ENCODE data around the gene ANKDD1A.
A peak's percentile ranks its signal among the peaks of the same experiment; 100 is the strongest.

ANKDD1A gene

GRCh38 chr15:64883997-64884511, 27.6 kb upstream of the ANKDD1A start (continued):
- peak; percentile 23; the same call in 1 of the 2 replicates for TF ChIP-seq PATZ1 (tag by site-specific recombination; IDR thresholded peaks at IDR 0.05)
- TF ChIP-seq ZNF792 (tag by site-specific recombination; IDR thresholded peaks at IDR 0.05), result no peak
- no peak for TF ChIP-seq ZNF510 (tag by site-specific recombination; IDR thresholded peaks at IDR 0.05; ENCODE audit: insufficient replicate concordance)
- TF ChIP-seq ELK4 (IDR thresholded peaks at IDR 0.05; ENCODE audit: borderline replicate concordance, low read depth, low read length), result no peak
- no peak for TF ChIP-seq ZBTB44 (tag by site-specific recombination; IDR thresholded peaks at IDR 0.05)
- TF ChIP-seq ZXDB (tag by site-specific recombination; IDR thresholded peaks at IDR 0.05), result no peak
- no peak for TF ChIP-seq ZSCAN4 (tag by site-specific recombination; IDR thresholded peaks at IDR 0.05)
- TF ChIP-seq ZBTB8A (tag by site-specific recombination; IDR thresholded peaks at IDR 0.05), result 0 out of 2 replicates have a peak, but pooled peaks have one; percentile 46
- TF ChIP-seq AEBP2 (tag by site-specific recombination; IDR thresholded peaks at IDR 0.05; ENCODE audit: borderline replicate concordance), result no peak
- TF ChIP-seq ZNF777 (tag by site-specific recombination; IDR thresholded peaks at IDR 0.05; ENCODE audit: borderline replicate concordance), result no peak
- no peak for TF ChIP-seq ZNF645 (tag by site-specific recombination; IDR thresholded peaks at IDR 0.05)
- no peak for TF ChIP-seq ZBTB7A (tag by site-specific recombination; IDR thresholded peaks at IDR 0.05; ENCODE audit: low read depth)
- no peak for TF ChIP-seq GLI4 (tag by site-specific recombination; IDR thresholded peaks at IDR 0.05)
- TF ChIP-seq ZNF555 (tag by site-specific recombination; conservative IDR thresholded peaks at IDR 0.05), result no peak
- 0 out of 2 replicates have a peak, but pooled peaks have one; percentile 30 for TF ChIP-seq ZSCAN30 (tag by site-specific recombination; IDR thresholded peaks at IDR 0.05)
- no peak for TF ChIP-seq SALL2 (tag by site-specific recombination; IDR thresholded peaks at IDR 0.05; ENCODE audit: borderline replicate concordance)
- TF ChIP-seq ZNF585B (tag by site-specific recombination; IDR thresholded peaks at IDR 0.05), result no peak
- TF ChIP-seq ZNF747 (tag by site-specific recombination; IDR thresholded peaks at IDR 0.05), result no peak
- TF ChIP-seq ZNF704 (tag by site-specific recombination; IDR thresholded peaks at IDR 0.05), result no peak
- no peak for TF ChIP-seq ZNF114 (tag by site-specific recombination; IDR thresholded peaks at IDR 0.05)
- no peak for TF ChIP-seq ZEB2 (tag by site-specific recombination; IDR thresholded peaks at IDR 0.05)
- TF ChIP-seq ZBTB17 (tag by site-specific recombination; IDR thresholded peaks at IDR 0.05), result peak; percentile 71

Measured in HEK293 (cell line).